HepG2 (cell line): ENCODE results near the gene ZNF181. TPM values are rescaled to one million over a fixed set of nuclear protein-coding genes. Genes with fewer than 3 reads are reported as not detected.

ENCODE experiments used
- AHR ChIP-seq: IDR thresholded peaks from 2 replicates; pipeline ENCODE4 v1.6.1; 2018; ENCODE audit warnings: missing genetic modification reagents, missing compliant biosample characterization
- FOXA3 ChIP-seq: IDR thresholded peaks from 2 replicates; pipeline ENCODE4 v1.6.1; 2016; ENCODE audit warnings: missing genetic modification reagents, missing compliant biosample characterization
- GATAD1 ChIP-seq: IDR thresholded peaks from 2 replicates; pipeline ENCODE4 v1.6.1; 2016; ENCODE audit warnings: missing genetic modification reagents, missing compliant biosample characterization
- GZF1 ChIP-seq: sonication (generic); formaldehyde crosslinking; IDR thresholded peaks from 2 replicates; pipeline ENCODE4 v1.5.1; 2020; ENCODE audit warnings: mild to moderate bottlenecking, missing genetic modification reagents
- HCFC1 ChIP-seq: fragments of 150-350 bp; IDR thresholded peaks from 2 replicates; pipeline ENCODE4 v1.6.1; 2014; ENCODE audit warnings: low read depth, low read length
- HDAC6 ChIP-seq: fragments of 200-600 bp; sonication (generic); IDR thresholded peaks from 2 replicates; pipeline ENCODE4 v1.7.0; 2017; ENCODE audit warnings: mild to moderate bottlenecking, antibody characterized with exemption, low read length, low read depth
- HNRNPLL ChIP-seq: fragments of 200-400 bp; formaldehyde crosslinking; IDR thresholded peaks from 2 replicates; pipeline ENCODE4 v1.6.1; 2017; ENCODE audit warnings: mild to moderate bottlenecking, low read depth, low read length; ENCODE audit not compliant: poor library complexity, severe bottlenecking
- KDM5B ChIP-seq: sonication (generic); formaldehyde crosslinking; IDR thresholded peaks from 2 replicates; pipeline ENCODE4 v1.4.0; 2020; ENCODE audit warnings: missing genetic modification reagents, mild to moderate bottlenecking, borderline replicate concordance
- KMT2A ChIP-seq: sonication (generic); formaldehyde crosslinking; IDR thresholded peaks from 2 replicates; pipeline ENCODE4 v1.4.0; 2020; ENCODE audit warnings: missing genetic modification reagents
- MEIS2 ChIP-seq: sonication (generic); formaldehyde crosslinking; IDR thresholded peaks from 2 replicates; pipeline ENCODE4 v1.9.0; 2021; ENCODE audit warnings: mild to moderate bottlenecking, missing genetic modification reagents
- NFKBIZ ChIP-seq: IDR thresholded peaks from 2 replicates; pipeline ENCODE4 v1.6.1; 2018; ENCODE audit warnings: missing genetic modification reagents, missing compliant biosample characterization
- NR2F6 ChIP-seq, 2 experiments: IDR thresholded peaks; 2 replicates each; pipeline ENCODE4 v1.6.1; 2016; ENCODE audit warnings: antibody characterized with exemption in 1 of 2, mild to moderate bottlenecking in 1 of 2
- PITX1 ChIP-seq: sonication (generic); formaldehyde crosslinking; IDR thresholded peaks from 2 replicates; pipeline ENCODE4 v1.5.1; 2020; ENCODE audit warnings: mild to moderate bottlenecking, missing genetic modification reagents
- SIX1 ChIP-seq: sonication (generic); formaldehyde crosslinking; IDR thresholded peaks from 2 replicates; pipeline ENCODE4 v1.4.0; 2020; ENCODE audit warnings: missing genetic modification reagents, borderline replicate concordance
- SMC3 ChIP-seq: IDR thresholded peaks from 2 replicates; pipeline ENCODE4 v1.6.1; 2011; ENCODE audit warnings: low read length, improper control_type of control experiment
- ZBTB42 ChIP-seq: sonication (generic); formaldehyde crosslinking; IDR thresholded peaks from 2 replicates; pipeline ENCODE4 v1.5.0; 2020; ENCODE audit warnings: mild to moderate bottlenecking, missing genetic modification reagents
- ZNF556 ChIP-seq: sonication (generic); formaldehyde crosslinking; IDR thresholded peaks from 2 replicates; pipeline ENCODE4 v1.4.0; 2020; ENCODE audit warnings: mild to moderate bottlenecking, missing genetic modification reagents, borderline replicate concordance
- ZNF563 ChIP-seq: sonication (generic); formaldehyde crosslinking; IDR thresholded peaks from 2 replicates; pipeline ENCODE4 v1.8.0; 2022; ENCODE audit warnings: mild to moderate bottlenecking, moderate library complexity, missing genetic modification reagents
- ZNF567 ChIP-seq: sonication (generic); formaldehyde crosslinking; IDR thresholded peaks from 2 replicates; pipeline ENCODE4 v1.8.1; 2023; ENCODE audit warnings: mild to moderate bottlenecking, missing genetic modification reagents, borderline replicate concordance
- ZNF816 ChIP-seq: sonication (generic); formaldehyde crosslinking; IDR thresholded peaks from 2 replicates; pipeline ENCODE4 v1.8.0; 2022; ENCODE audit warnings: missing genetic modification reagents, mild to moderate bottlenecking, borderline replicate concordance
- ZNF83 ChIP-seq: sonication (generic); formaldehyde crosslinking; IDR thresholded peaks from 2 replicates; pipeline ENCODE4 v1.4.0; 2020; ENCODE audit warnings: missing genetic modification reagents, mild to moderate bottlenecking, borderline replicate concordance
- ZSCAN21 ChIP-seq: sonication (generic); formaldehyde crosslinking; IDR thresholded peaks from 2 replicates; pipeline ENCODE4 v1.8.0; 2022; ENCODE audit warnings: mild to moderate bottlenecking, missing genetic modification reagents, moderate library complexity, borderline replicate concordance
- polyA plus RNA-seq, 8 experiments: library from polyadenylated mRNA; depleted of rRNA in 3 of 8; stranded (reverse) in 7 of 8; unstranded in 1 of 8; fragments of >200 nt; fragmentation: Illumina TruSeq in 4 of 8; extraction: Trizol in 4 of 8; gene quantifications; 2 replicates each; pipeline versions ENCODE4 v1.2.1 to v1.2.3, GENCODE V29; 2011 to 2016; ENCODE audit warnings: low read depth in 4 of 8, missing spikeins in 1 of 8, mixed read lengths in 1 of 8; ENCODE audit not compliant: insufficient read depth in 1 of 8
- total RNA-seq, 5 experiments: library from RNA; depleted of rRNA; stranded (reverse); fragments of >200 nt; fragmentation: Illumina TruSeq; extraction: Trizol; gene quantifications; 2 replicates each; pipeline ENCODE4 v1.2.3, GENCODE V29; 2016; ENCODE audit warnings: low read depth in 1 of 5
- TF ChIP-seq, protein P1 (sequence below): sonication (generic); formaldehyde crosslinking; IDR thresholded peaks from 2 replicates; pipeline ENCODE4 v1.4.0; 2020; ENCODE audit warnings: low read depth, mild to moderate bottlenecking, missing genetic modification reagents
- TF ChIP-seq, protein P2 (sequence below): sonication (generic); formaldehyde crosslinking; IDR thresholded peaks from 2 replicates; pipeline ENCODE4 v1.4.0; 2020; ENCODE audit warnings: missing genetic modification reagents

Gene ZNF181
- total and polyA plus RNA-seq, 2 of the 13 experiments (the other 11 are each of a cell fraction or from before 2014, with no cell fraction given): 10.6 to 15.5 TPM

DNA sequence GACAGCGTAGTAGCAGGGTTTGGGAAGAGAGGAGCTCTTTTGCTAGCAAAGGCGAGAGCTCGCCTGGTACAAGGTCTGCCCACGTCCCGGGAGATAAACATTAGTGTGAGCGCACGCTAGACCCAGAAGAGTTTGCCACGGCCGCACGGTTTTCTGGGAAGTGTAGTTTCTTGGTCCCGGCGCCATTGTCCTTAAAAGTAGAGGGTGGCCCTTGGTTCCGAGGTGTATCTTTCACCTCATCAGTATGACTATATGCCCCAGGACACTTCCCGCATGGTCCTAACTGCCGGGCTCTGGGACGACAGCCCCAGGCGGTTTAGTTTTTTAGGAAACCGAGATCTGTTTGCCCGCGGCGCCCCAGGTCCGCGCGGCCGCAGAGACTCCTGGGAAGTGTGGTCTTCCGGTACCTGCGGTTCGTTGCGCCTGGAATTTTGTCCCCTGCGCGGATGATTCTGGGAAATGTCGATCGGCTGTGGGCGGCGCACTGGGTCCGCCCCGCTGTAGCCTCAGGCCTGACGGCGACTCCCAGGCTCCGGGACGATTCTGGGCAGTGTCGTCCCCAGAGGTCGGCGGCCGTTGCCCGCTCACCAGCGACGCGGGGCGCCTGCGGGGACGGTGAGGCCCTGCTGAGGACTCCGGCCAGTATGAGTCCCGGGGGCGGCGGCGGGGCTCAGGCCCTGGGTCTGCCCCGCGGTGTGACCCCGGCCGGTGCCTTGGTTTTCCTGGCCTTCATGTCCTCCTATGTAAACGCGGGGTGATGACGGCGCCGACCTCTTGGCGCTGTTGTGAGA, at the start of gene ZNF181 (continued):
- TF ChIP-seq ZSCAN21 (CRISPR knock-in tag) (peak; percentile 83; the same call in 1 of the 2 replicates), MEIS2 (CRISPR knock-in tag) (peak; percentile 7; the same call in 1 of the 2 replicates), NR2F6 (IDR thresholded peaks at IDR 0.05) (no peak), NR2F6 (CRISPR knock-in tag; IDR thresholded peaks at IDR 0.05) (0 out of 2 replicates have a peak, but pooled peaks have one; percentile 24), SIX1 (no peak), ZNF83 (no peak), GATAD1 (CRISPR knock-in tag) (peak; percentile 85), SMC3 (no peak), ZNF563 (CRISPR knock-in tag) (peak; percentile 82), ZBTB42 (CRISPR knock-in tag) (0 out of 2 replicates have a peak, but pooled peaks have one; percentile 48), ZNF556 (CRISPR knock-in tag) (peak; percentile 78), NFKBIZ (CRISPR knock-in tag) (peak; percentile 57; the same call in 1 of the 2 replicates), GZF1 (CRISPR knock-in tag) (peak; percentile 83; the same call in 1 of the 2 replicates), HNRNPLL (peak; percentile 94), AHR (CRISPR knock-in tag) (0 out of 2 replicates have a peak, but pooled peaks have one; percentile 51), HDAC6 (no peak), HCFC1 (peak; percentile 75), KDM5B (CRISPR knock-in tag) (peak; percentile 18; the same call in 1 of the 2 replicates), PITX1 (0 out of 2 replicates have a peak, but pooled peaks have one; percentile 4), ZNF816 (peak; percentile 55; the same call in 1 of the 2 replicates), ZNF567 (CRISPR knock-in tag) (0 out of 2 replicates have a peak, but pooled peaks have one; percentile 46), KMT2A (CRISPR knock-in tag) (peak; percentile 52; the same call in 1 of the 2 replicates), FOXA3 (CRISPR knock-in tag) (peak; percentile 53)
- TF ChIP-seq, protein P1, sequence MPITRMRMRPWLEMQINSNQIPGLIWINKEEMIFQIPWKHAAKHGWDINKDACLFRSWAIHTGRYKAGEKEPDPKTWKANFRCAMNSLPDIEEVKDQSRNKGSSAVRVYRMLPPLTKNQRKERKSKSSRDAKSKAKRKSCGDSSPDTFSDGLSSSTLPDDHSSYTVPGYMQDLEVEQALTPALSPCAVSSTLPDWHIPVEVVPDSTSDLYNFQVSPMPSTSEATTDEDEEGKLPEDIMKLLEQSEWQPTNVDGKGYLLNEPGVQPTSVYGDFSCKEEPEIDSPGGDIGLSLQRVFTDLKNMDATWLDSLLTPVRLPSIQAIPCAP: no peak
- TF ChIP-seq, protein P2, sequence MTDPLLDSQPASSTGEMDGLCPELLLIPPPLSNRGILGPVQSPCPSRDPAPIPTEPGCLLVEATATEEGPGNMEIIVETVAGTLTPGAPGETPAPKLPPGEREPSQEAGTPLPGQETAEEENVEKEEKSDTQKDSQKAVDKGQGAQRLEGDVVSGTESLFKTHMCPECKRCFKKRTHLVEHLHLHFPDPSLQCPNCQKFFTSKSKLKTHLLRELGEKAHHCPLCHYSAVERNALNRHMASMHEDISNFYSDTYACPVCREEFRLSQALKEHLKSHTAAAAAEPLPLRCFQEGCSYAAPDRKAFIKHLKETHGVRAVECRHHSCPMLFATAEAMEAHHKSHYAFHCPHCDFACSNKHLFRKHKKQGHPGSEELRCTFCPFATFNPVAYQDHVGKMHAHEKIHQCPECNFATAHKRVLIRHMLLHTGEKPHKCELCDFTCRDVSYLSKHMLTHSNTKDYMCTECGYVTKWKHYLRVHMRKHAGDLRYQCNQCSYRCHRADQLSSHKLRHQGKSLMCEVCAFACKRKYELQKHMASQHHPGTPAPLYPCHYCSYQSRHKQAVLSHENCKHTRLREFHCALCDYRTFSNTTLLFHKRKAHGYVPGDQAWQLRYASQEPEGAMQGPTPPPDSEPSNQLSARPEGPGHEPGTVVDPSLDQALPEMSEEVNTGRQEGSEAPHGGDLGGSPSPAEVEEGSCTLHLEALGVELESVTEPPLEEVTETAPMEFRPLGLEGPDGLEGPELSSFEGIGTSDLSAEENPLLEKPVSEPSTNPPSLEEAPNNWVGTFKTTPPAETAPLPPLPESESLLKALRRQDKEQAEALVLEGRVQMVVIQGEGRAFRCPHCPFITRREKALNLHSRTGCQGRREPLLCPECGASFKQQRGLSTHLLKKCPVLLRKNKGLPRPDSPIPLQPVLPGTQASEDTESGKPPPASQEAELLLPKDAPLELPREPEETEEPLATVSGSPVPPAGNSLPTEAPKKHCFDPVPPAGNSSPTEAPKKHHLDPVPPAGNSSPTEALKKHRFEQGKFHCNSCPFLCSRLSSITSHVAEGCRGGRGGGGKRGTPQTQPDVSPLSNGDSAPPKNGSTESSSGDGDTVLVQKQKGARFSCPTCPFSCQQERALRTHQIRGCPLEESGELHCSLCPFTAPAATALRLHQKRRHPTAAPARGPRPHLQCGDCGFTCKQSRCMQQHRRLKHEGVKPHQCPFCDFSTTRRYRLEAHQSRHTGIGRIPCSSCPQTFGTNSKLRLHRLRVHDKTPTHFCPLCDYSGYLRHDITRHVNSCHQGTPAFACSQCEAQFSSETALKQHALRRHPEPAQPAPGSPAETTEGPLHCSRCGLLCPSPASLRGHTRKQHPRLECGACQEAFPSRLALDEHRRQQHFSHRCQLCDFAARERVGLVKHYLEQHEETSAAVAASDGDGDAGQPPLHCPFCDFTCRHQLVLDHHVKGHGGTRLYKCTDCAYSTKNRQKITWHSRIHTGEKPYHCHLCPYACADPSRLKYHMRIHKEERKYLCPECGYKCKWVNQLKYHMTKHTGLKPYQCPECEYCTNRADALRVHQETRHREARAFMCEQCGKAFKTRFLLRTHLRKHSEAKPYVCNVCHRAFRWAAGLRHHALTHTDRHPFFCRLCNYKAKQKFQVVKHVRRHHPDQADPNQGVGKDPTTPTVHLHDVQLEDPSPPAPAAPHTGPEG (CRISPR knock-in tag): no peak
